HG03432 (cell line): ENCODE results near the gene TRIM50.
"Not testable (repeated sequence)": the region's sequence is repeated elsewhere in the genome, so short reads cannot be mapped to it uniquely, and the experiment has no call there.

ENCODE experiments used
- ATAC-seq: cut with Tn5 transposase; IDR thresholded peaks from one replicate; pipeline ENCODE4 v1.9.1; 2021; ENCODE audit warnings: mild to moderate bottlenecking, moderate library complexity; ENCODE audit not compliant: unreplicated experiment

TRIM50 gene

GRCh38 chr7:73350306-73351068 is 22.6 kb upstream of the TRIM50 start:
- ATAC-seq = no peak

GRCh38 chr7:73349763-73350162 is 21.9 kb upstream of the TRIM50 start:
- no peak for ATAC-seq

- ATAC-seq = no peak
Measured at GRCh38 chr7:73345951-73346350, 18.1 kb upstream of the TRIM50 start.

- no peak for ATAC-seq
Measured at GRCh38 chr7:73345538-73345937, 17.7 kb upstream of the TRIM50 start.

- ATAC-seq = no peak
Measured at GRCh38 chr7:73343671-73344380, 15.9 kb upstream of the TRIM50 start.

- no peak for ATAC-seq
Measured at GRCh38 chr7:73342645-73343044, 14.8 kb upstream of the TRIM50 start.

GRCh38 chr7:73341877-73342276 is 14.0 kb upstream of the TRIM50 start:
- no peak for ATAC-seq

- ATAC-seq = no peak
Measured at GRCh38 chr7:73340514-73340913, 12.6 kb upstream of the TRIM50 start.

- ATAC-seq = no peak
Measured at GRCh38 chr7:73338321-73338720, 10.4 kb upstream of the TRIM50 start.

GRCh38 chr7:73332447-73332846 is 4.6 kb upstream of the TRIM50 start:
- no peak for ATAC-seq

- no peak for ATAC-seq
Measured at GRCh38 chr7:73330772-73331171, 2.9 kb upstream of the TRIM50 start.

- ATAC-seq = no peak
Measured at GRCh38 chr7:73329861-73330581, 2.1 kb upstream of the TRIM50 start.

- ATAC-seq = no peak
Measured at GRCh38 chr7:73328696-73329095, 814 bp upstream of the TRIM50 start.

- ATAC-seq = not testable (repeated sequence)
Measured at GRCh38 chr7:73327449-73327848, 433 bp downstream of the TRIM50 start.

- not testable (repeated sequence) for ATAC-seq
Measured at GRCh38 chr7:73325424-73325823, 2.5 kb downstream of the TRIM50 start.

- peak; percentile 67 for ATAC-seq
Measured at GRCh38 chr7:73324081-73324845, 3.6 kb downstream of the TRIM50 start.

GRCh38 chr7:73323434-73324080 is 4.3 kb downstream of the TRIM50 start:
- not testable (repeated sequence) for ATAC-seq

- ATAC-seq = not testable (repeated sequence)
Measured at GRCh38 chr7:73320009-73320408, 7.9 kb downstream of the TRIM50 start.

GRCh38 chr7:73319541-73319940 is 8.3 kb downstream of the TRIM50 start:
- ATAC-seq = not testable (repeated sequence)

- not testable (repeated sequence) for ATAC-seq
Measured at GRCh38 chr7:73318656-73319204, 9.2 kb downstream of the TRIM50 start.
